Omental fat pad (tissue), 4 donors: Measurements from ENCODE around the gene DCXR. TPM values are rescaled to one million over a fixed set of nuclear protein-coding genes. Genes with fewer than 3 reads are reported as not detected.

Experiments used
- ATAC-seq: fragments of 150-250 bp; one replicate; pipeline ENCODE4 v1.9.1; 2016; ENCODE audit warnings: mild to moderate bottlenecking, moderate library complexity; ENCODE audit not compliant: low FRiP score
- DNase-seq: peaks from one replicate; pipeline ENCODE4 v3.0.0-alpha.2; 2019; ENCODE audit warnings: low spot score
- CTCF ChIP-seq, 3 donors: fragments of 450-650 bp; IDR thresholded peaks; one replicate each; pipeline ENCODE4 v1.5.1; 2016 to 2017; ENCODE audit warnings: antibody characterized with exemption in 3 of 3, mild to moderate bottlenecking in 3 of 3, moderate library complexity in 2 of 3
- total RNA-seq, 4 donors: library from RNA; depleted of rRNA; stranded (reverse); fragments of >200 nt; gene quantifications; one replicate each; pipeline ENCODE4 v1.1.0, GENCODE V29; 2016

DCXR gene
- total RNA-seq, 4 donors from 2014 or later = 190 to 327 (median 225) TPM

GRCh38 chr17:82058855-82059249 is 21.4 kb upstream of the DCXR start:
- no peak for TF ChIP-seq CTCF (IDR thresholded peaks at IDR 0.05)
- ATAC-seq = no peak
- no peak for DNase-seq

- no peak for TF ChIP-seq CTCF (IDR thresholded peaks at IDR 0.05)
- no peak for ATAC-seq
- no peak for DNase-seq
Observed at GRCh38 chr17:82058230-82058854, 20.8 kb upstream of the DCXR start.

- no peak for DNase-seq
- no peak for ATAC-seq
- no peak for TF ChIP-seq CTCF (IDR thresholded peaks at IDR 0.05)
Observed at GRCh38 chr17:82056729-82057621, 19.5 kb upstream of the DCXR start.

GRCh38 chr17:82055965-82056728 is 18.6 kb upstream of the DCXR start:
- DNase-seq (no peak), ATAC-seq (no peak)
- no peak for TF ChIP-seq CTCF (IDR thresholded peaks at IDR 0.05)

GRCh38 chr17:82055023-82055964 is 17.8 kb upstream of the DCXR start:
- TF ChIP-seq CTCF (IDR thresholded peaks at IDR 0.05) = no peak
- ATAC-seq (no peak), DNase-seq (no peak)

- no peak for DNase-seq
- no peak for TF ChIP-seq CTCF (IDR thresholded peaks at IDR 0.05)
- ATAC-seq = no peak
Observed at GRCh38 chr17:82054351-82055022, 17.0 kb upstream of the DCXR start.
